ENCODE results near the gene SLC17A1. TPM values are rescaled to one million over a fixed set of nuclear protein-coding genes. Genes with fewer than 3 reads are reported as not detected.

Gene SLC17A1, protein sequence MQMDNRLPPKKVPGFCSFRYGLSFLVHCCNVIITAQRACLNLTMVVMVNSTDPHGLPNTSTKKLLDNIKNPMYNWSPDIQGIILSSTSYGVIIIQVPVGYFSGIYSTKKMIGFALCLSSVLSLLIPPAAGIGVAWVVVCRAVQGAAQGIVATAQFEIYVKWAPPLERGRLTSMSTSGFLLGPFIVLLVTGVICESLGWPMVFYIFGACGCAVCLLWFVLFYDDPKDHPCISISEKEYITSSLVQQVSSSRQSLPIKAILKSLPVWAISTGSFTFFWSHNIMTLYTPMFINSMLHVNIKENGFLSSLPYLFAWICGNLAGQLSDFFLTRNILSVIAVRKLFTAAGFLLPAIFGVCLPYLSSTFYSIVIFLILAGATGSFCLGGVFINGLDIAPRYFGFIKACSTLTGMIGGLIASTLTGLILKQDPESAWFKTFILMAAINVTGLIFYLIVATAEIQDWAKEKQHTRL
- total RNA-seq: not detected in 2 replicates

DNA sequence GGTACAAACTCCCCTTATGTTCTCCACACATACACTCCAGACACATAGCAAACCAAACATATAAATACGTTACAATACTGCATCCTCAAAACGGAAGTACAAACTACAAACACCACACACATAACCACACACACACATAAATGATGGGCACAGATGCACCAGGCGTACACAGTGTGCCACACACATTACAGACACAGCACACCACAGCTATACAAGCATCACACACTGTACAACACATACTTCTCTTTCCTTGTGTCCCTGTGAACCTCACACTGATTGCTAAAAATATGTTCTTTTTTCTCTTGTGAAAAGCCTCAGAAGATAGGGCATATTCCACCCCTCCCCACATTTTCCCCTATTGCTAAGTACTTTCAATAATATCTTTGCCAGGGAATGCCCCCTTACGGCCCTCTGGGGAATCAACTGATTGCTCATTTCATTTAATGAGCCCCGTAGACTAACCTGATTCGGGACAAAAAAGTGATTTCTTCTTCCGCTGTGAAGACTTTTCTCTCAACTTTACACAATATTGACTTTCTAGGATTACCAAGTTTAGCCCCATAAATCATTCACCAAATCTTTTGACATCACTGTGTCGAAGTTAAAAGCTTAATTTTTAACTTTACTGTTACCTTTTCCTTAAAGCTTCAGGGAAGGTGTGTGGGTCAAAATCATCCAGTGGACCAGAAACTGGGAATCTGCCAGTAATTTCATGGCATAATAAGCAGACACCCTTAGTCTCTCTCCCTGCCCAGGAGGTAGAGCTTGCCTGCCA lies at the start of gene SLC17A1:
SLC17A1 (minus strand) TSS at position 521 of the 775 bp plus-strand sequence. CDS start 1,495 bp downstream, outside the sequence.

DNA sequence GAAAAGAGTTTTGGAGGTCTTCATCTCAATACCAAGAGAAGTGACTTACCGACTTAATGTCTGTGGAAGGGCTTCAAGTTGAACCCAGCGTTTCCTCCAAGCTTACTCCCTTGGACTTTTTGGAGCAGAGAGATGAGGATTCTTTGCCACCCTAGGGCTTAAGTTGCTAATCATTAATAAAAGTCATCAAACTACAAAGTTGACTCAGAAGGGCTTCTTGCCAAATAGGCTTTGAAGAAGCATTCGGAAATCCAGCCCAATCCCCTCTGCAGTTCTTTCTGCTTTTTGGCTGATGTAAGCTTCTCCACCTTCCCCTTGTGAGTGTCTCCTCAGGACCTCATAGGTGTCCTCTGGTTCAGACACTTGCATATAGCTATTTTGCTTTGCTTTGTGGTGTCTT lies 42.3 kb upstream of the SLC17A1 start, which contains the start of gene SLC17A3:
SLC17A3 (minus strand) TSS at position 126 of the 400 bp plus-strand sequence. CDS start 5,856 bp downstream, outside the sequence.

DNA sequence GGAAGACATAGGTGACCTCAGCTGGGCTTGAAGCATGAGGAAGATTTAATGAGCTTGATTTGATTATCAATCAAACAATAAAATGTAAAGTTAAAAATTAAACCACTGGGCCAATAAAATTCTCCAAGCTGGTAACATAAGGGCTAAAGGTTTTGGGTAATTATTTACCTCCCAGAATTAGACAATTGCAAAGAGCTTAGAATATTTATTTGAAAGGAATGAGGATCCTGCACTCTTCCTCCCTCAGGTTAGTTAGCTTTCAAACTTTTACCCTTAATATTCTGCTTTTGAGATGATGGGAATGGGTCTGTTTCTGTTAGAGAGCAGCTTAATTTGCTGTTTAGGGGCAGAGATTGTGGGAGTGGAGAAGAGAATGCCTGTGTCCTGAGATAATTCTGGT lies 77.3 kb downstream of the SLC17A1 start, which contains the start of gene SLC17A4:
SLC17A4 (plus strand) TSS at position 208 of the 400 bp plus-strand sequence. CDS start 7,221 bp downstream, outside the sequence.

Other genes starting within 250 kb of the SLC17A1 start
- gene SCGN, start 179.8 kb downstream of the SLC17A1 start, total RNA-seq: not detected in 2 replicates
- gene SLC17A4, start 77.3 kb downstream of the SLC17A1 start, total RNA-seq: not detected in 2 replicates
- not detected in 2 replicates for gene SLC17A3, start 42.2 kb upstream of the SLC17A1 start, total RNA-seq
- not detected in 2 replicates for gene SLC17A2, start 98.6 kb upstream of the SLC17A1 start, total RNA-seq
- gene TRIM38, start 130.8 kb upstream of the SLC17A1 start, total RNA-seq: 9.0 and 11.5 TPM in 2 replicates

Measured in uterine smooth muscle cell (primary cell).